Measurements from ENCODE around the gene GTPBP2.

The GTPBP2 gene, protein sequence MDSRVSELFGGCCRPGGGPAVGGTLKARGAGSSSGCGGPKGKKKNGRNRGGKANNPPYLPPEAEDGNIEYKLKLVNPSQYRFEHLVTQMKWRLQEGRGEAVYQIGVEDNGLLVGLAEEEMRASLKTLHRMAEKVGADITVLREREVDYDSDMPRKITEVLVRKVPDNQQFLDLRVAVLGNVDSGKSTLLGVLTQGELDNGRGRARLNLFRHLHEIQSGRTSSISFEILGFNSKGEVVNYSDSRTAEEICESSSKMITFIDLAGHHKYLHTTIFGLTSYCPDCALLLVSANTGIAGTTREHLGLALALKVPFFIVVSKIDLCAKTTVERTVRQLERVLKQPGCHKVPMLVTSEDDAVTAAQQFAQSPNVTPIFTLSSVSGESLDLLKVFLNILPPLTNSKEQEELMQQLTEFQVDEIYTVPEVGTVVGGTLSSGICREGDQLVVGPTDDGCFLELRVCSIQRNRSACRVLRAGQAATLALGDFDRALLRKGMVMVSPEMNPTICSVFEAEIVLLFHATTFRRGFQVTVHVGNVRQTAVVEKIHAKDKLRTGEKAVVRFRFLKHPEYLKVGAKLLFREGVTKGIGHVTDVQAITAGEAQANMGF

DNA sequence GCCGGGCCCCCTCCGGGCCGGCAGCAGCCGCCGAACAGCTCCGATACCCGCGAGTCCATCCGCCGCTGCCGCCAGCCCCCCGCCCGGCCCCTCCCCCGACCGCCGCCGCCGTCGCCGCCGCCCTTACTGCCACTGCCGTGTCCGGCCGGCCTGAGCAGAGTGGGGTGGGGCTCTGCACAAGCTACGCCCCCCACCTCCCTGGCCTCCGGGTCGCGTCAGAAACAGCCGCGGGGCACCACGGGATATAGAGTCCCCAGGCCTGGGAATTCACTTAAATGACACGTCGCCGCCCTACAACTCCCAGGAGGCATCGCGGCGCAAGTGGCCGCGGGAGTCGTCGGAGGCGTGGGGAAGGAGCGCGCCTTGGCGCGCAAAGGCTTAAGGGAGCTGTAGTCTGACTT is at the start of gene GTPBP2:
TSS of gene GTPBP2 (minus strand) at position 161 of the 401 bp plus-strand sequence. CDS start at position 59, 102 bp downstream.
- Mint-ChIP-seq H3K27ac (peak within 1 kb of the TSS; percentile 97), H3K27me3 (no peaks in the 10 kb centered on the region), H3K9me3 (ENCODE audit: low read depth) (no peaks in the 10 kb centered on the region), H3K4me3 (peak within 1 kb of the TSS; percentile 98), H3K4me1 (ENCODE audit: low read depth) (peaks cover 34% of the 10 kb centered on the region), H3K36me3 (peaks cover 3% of the 10 kb centered on the region)

DNA sequence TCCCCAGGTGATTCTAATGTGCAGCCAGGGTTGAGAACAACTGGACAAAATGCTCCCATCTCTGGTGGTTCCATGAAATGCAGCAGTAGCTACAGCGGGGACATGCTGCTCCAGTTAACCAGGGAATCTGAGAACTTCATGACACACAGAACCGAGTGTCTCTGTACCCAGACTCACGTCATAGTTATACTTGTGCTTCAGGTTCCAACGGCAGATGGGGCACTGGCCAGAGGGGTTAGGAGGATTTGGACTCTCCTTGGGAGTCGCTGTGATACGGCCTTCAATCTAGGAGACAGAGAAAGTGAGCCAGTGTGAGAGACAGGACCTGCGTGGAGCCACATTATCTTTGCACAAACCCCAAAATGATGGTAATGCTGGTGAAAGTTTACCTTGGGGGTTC is 49.3 kb upstream of the GTPBP2 start:
- no peaks in the 10 kb centered on the region for H3K36me3 Mint-ChIP-seq

DNA sequence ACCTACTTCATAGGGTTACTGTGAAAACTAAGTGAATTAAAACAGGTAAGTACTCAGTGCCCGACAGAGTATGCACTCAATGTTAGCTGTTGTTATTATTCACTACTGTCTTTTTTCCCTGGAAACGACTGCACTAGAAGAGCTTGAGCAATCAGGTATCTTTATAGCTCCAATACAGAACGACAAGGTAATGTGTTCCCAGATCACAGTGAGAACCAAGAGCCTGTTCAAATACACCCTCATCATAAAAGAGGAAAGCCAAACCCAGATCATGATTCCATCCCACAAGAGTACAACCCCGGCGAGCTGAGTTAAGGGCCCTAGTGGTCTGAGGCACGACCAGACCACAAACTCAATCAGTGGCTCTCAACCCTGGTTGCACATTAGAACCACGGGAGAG is 48.7 kb upstream of the GTPBP2 start:
- Mint-ChIP-seq H3K4me3 (no peak overlapping the region), H3K27me3 (no peaks in the 10 kb centered on the region), H3K9me3 (ENCODE audit: low read depth) (no peaks in the 10 kb centered on the region), H3K27ac (no peak overlapping the region), H3K36me3 (no peaks in the 10 kb centered on the region), H3K4me1 (ENCODE audit: low read depth) (peaks cover 7% of the 10 kb centered on the region)

More for the DNA sequence above, 49.3 kb upstream of the GTPBP2 start:
- H3K27me3 Mint-ChIP-seq = no peaks in the 10 kb centered on the region
- H3K27ac Mint-ChIP-seq = no peak overlapping the region
- no peak overlapping the region for H3K4me3 Mint-ChIP-seq
- peaks cover 13% of the 10 kb centered on the region for H3K4me1 Mint-ChIP-seq (ENCODE audit: low read depth)
- no peaks in the 10 kb centered on the region for H3K9me3 Mint-ChIP-seq (ENCODE audit: low read depth)

DNA sequence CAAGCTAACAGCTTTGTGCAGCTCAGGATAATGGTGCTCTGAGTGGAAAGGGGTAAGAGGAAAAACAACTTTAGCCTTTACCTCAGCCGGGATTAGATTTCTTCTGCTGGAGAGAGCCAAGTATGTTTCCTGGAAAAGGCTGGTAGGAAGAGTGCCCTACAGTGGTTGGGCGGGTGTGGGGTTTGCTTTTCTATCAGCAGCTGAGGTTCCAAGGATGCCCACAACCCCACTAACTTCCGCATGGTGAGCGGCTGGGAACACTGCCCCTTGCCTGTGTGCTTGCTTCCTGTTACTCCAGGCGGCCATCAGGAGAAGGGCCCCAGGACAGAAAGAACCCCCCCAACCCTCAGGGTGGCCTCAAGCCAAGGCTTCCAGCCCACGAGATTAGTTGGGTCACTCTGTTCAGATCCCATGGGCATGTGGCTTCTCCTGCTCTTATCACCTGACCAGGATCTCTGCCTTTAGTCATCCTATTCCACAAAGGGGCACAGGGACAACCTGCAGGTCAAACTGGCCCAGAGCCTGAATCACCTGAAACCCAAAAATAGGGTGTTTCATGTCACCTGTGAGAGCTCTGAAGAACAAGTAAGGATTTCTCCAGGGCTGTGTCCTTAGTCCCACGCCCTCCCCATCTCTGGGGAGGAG is 48.0 kb upstream of the GTPBP2 start:
- no peak overlapping the region for H3K4me3 Mint-ChIP-seq
- no peaks in the 10 kb centered on the region for H3K36me3 Mint-ChIP-seq
- peaks cover 3% of the 10 kb centered on the region for H3K4me1 Mint-ChIP-seq (ENCODE audit: low read depth)
- H3K27ac Mint-ChIP-seq = no peak overlapping the region
- no peaks in the 10 kb centered on the region for H3K27me3 Mint-ChIP-seq
- H3K9me3 Mint-ChIP-seq (ENCODE audit: low read depth) = no peaks in the 10 kb centered on the region

DNA sequence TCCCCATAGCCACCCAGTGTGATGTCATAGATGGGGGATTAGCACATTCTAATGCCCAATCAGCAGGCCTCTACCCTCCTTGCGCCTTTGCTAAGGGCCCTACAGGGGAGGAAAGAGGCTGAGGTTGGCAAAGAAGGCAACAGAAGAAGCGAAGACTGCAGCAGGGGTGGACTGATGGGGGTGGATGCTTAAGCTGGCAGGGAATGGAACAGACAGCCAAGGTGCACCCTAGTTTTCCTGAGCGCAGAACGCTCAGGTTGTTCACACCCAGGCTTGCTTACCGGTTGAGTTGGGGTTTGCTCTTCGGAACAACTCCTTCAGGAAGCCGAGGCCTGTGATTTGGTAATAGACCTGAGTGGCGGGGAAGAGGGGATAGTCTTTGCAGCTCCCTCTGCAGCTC is 45.9 kb upstream of the GTPBP2 start:
- H3K27ac Mint-ChIP-seq = no peak overlapping the region
- H3K36me3 Mint-ChIP-seq = no peaks in the 10 kb centered on the region
- no peak overlapping the region for H3K4me3 Mint-ChIP-seq
- no peaks in the 10 kb centered on the region for H3K9me3 Mint-ChIP-seq (ENCODE audit: low read depth)
- no peaks in the 10 kb centered on the region for H3K27me3 Mint-ChIP-seq
- no peaks in the 10 kb centered on the region for H3K4me1 Mint-ChIP-seq (ENCODE audit: low read depth)

DNA sequence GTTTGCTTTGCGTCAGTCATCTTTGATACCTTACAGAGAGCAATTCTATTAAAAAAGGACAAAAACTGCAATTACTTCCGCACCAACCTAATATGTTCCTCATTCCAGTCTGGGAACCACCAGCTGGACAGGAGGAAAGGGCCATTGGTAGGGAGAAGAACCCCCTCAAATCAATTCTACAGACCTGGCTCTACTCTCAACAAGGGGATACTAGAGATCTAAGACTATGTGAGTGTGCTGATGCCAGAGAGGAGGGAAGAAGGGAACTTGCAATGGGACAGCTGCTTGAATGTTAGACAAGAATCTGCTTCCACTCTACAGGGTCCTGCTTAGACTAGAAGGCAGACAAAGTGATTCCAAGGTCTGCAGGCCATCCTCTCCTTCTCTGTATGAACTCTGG is 45.2 kb upstream of the GTPBP2 start:
- Mint-ChIP-seq H3K4me1 (ENCODE audit: low read depth) (no peaks in the 10 kb centered on the region), H3K36me3 (no peaks in the 10 kb centered on the region), H3K27me3 (no peaks in the 10 kb centered on the region), H3K4me3 (no peak overlapping the region), H3K9me3 (ENCODE audit: low read depth) (no peaks in the 10 kb centered on the region), H3K27ac (no peak overlapping the region)

DNA sequence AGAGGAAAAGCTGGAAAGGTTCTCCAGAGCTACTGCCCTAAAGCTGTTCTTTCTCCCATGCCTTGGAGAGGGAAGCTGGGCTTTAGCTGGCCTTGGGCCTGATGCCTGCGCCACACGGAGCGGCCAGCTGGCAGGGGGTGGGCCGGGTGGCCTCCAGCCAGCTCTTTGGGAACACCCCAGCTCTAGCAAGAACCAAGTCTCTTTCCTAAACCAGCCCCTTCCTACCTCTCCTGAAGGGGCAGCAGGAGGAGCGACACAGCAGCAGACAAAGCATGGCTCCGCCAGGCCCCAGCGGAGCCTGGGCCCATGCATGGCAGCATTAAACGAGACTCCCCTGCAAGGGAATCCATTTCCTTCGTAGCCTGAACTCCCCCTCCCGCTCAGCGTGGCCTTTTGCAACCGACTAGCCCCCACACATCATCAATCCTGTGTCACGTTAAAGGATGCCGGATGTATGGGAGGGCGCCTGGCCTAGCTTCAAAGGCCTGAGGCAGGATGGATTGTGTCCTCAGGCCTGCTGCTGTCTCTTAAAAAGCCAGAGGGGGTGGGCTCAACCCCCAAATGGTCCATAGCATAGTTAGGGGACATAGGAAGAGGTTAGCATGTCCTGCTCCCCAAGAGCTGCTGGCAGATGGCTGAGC is 44.5 kb upstream of the GTPBP2 start:
- Mint-ChIP-seq H3K36me3 (no peaks in the 10 kb centered on the region), H3K4me1 (ENCODE audit: low read depth) (peaks cover 2% of the 10 kb centered on the region), H3K4me3 (no peak overlapping the region), H3K9me3 (ENCODE audit: low read depth) (no peaks in the 10 kb centered on the region), H3K27me3 (no peaks in the 10 kb centered on the region), H3K27ac (no peak overlapping the region)

DNA sequence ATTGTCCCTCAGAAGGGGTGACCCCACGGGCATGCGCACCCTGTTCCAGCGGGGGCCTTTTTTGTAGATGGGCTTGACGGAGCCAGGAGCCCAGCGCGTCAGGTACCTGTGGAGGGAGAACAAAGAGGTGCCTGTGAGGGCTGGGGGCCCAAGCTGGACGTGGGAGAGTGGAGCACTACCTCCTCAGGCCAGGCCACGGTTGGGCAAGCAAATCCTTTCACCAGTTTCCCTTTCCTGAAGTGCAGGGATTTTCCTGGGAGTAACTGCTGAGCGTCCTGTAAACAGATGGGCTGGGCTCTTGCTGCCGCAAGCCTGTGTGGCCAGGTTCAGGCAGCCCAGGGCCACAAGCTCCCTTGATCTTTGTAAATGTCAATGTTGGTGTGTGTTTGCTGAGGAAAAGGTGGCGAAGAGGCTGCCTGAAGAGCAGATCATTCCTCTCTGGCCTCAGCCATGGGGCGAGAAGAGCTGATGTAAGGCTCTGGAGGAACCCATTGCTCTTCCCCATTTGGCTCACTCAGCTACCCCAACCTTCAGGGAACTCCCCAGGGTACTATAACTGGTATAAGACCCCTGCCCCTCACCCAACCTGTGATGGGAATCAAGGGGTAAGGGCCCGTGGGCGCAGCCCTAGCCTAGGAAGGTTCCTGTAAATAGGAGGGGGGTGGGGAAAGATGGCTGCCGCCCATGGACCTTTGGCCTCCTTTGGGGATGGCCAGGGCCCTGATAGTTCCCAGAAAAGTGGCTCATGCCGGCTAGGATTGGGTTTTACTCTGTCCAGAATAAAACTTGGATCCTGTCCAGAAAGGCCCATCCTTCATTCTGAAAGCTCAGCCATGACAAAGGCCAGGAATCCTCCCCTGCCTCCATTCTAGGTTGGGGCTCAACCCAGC is 43.0 kb upstream of the GTPBP2 start:
- no peaks in the 10 kb centered on the region for H3K36me3 Mint-ChIP-seq
- no peak overlapping the region for H3K27ac Mint-ChIP-seq
- H3K4me3 Mint-ChIP-seq = no peak overlapping the region
- peaks cover 13% of the 10 kb centered on the region for H3K4me1 Mint-ChIP-seq (ENCODE audit: low read depth)
- H3K27me3 Mint-ChIP-seq = no peaks in the 10 kb centered on the region
- no peaks in the 10 kb centered on the region for H3K9me3 Mint-ChIP-seq (ENCODE audit: low read depth)

DNA sequence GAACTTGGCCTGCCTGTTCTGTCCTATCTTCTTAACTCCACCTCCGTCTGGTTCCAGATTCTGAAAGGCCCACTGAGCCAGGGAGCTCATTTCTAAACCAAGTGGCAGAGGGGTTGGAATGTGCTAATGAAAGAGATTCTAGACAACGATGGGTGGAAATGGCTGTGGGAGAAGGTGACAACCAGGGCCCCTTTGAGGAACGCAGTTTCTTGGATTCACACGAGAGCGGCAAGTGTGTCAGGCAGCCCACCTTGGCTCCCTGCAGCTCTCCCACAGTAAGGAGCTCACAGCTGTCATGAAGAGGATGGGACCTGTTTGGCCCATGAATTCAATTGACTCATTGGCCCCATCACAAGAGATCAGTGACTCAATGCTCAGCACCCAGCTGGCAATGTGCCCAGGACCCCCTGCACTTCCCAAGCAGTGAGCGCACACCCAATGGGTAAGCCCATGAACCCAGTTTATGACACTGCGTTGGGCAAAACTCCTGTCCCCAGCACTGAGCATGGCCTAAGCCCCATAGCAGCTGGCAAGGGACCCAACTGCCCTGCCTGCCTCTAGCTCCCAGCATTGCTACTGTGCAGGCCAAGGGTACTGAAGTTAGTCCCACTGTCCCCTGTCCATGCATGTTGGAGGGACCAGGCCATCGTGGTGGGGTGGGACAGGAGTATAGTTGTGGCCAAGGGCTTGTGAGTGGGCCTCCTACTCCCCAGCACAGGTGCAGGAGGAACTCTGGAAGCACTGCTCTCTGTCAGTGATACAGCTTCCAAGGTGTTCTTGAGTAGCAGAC is 42.1 kb upstream of the GTPBP2 start:
- H3K27me3 Mint-ChIP-seq = no peaks in the 10 kb centered on the region
- H3K36me3 Mint-ChIP-seq = no peaks in the 10 kb centered on the region
- H3K4me3 Mint-ChIP-seq = no peak overlapping the region
- peaks cover 15% of the 10 kb centered on the region for H3K4me1 Mint-ChIP-seq (ENCODE audit: low read depth)
- no peaks in the 10 kb centered on the region for H3K9me3 Mint-ChIP-seq (ENCODE audit: low read depth)
- H3K27ac Mint-ChIP-seq = no peak overlapping the region

DNA sequence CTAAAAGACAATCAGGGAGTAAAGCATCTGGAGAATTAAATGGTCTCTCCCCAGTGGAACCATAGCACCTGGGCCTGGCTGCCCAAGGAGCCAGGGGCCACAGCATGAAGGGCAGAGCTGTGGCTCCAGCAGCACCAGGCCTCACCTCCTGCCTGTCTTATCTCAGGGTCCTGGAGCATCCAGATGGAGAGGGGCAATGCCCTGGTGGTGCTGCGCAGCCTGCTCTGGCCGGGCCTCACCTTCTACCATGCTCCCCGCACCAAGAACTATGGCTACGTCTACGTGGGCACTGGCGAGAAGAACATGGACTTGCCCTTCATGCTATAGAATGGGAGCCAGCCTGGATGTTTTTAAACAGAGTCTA is 41.5 kb upstream of the GTPBP2 start:
- peak overlapping the region; percentile 16 for H3K27ac Mint-ChIP-seq
- H3K4me1 Mint-ChIP-seq (ENCODE audit: low read depth) = peaks cover 15% of the 10 kb centered on the region
- H3K9me3 Mint-ChIP-seq (ENCODE audit: low read depth) = no peaks in the 10 kb centered on the region
- no peak overlapping the region for H3K4me3 Mint-ChIP-seq
- no peaks in the 10 kb centered on the region for H3K36me3 Mint-ChIP-seq
- no peaks in the 10 kb centered on the region for H3K27me3 Mint-ChIP-seq

DNA sequence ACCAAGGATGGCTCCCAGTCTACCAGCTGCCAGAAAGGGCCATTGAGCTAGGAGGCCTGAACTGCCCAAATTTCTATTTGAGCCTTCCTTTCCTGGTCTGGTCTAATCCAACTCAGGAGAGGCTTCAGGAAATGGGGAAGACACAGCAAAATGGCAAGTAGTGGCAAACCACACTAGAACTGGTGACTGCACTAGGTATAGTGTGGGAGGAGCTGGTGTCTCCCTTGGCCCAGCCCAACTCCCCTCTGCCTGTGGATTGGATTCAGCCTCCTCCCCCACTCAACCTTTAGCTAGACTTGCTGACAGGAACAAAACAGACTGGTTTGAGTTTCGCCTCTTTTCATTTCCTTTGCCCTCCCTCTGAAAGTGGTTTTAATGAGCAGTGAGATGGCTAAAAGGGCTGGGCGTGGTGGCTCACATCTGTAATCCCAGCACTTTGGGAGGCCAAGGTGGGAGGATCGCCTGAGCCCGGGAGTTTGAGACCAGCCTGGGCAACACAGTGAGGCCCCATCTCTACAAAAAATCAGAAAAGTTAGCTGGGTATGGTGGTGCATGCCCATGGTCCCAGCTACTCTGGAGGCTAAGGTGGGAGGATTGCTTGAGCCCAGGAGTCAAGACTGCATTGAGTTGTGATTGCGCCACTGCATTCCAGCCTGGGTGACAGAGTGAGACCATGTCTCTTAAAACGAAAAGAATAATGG is 41.0 kb upstream of the GTPBP2 start:
- no peaks in the 10 kb centered on the region for H3K9me3 Mint-ChIP-seq (ENCODE audit: low read depth)
- H3K27ac Mint-ChIP-seq = peak overlapping the region; percentile 16
- H3K27me3 Mint-ChIP-seq = no peaks in the 10 kb centered on the region

DNA sequence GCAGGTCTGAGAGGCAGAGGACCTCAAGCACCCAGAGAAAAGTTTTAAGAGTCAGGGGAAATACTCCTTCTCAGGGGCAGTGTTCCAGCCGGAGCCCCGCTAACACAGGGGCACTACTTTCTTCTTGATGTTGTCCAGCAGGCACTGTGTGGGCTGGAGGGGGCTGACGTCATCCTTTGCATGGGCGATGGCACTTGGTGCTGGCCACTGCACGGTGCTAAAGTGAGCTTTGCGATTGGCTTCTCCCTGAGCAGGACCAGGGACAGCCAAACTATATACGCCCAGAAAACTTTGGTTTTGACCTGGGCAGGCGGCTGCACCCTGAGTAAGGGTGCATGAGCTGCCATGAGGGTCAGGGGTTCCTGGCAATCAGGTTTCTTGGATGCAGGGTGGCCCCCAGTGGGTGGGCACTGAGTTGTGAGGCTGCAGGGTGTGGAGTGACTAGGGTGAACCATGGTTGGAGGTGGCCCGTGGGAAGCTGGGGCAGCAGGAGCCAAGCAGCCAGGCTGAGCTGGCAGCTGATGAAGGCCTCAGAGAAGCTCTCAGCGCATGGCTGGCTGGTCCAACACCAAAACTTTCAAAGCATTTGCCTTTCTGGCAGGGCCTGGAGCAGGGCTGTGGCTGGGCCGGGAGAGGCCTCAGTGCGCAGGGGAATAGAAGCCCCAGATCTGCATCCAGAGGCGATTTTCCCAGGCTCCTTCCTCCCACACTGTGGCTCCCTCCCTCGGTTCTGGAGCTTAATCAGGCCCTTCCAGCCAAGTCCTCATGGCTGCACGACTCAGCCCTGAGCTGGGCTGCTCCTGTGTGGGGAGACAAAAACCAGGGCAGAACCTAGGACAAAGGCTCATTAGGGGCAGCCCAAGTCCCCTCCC is 40.2 kb upstream of the GTPBP2 start:
- peaks cover 15% of the 10 kb centered on the region for H3K4me1 Mint-ChIP-seq (ENCODE audit: low read depth)
- H3K27ac Mint-ChIP-seq = no peak overlapping the region
- H3K36me3 Mint-ChIP-seq = no peaks in the 10 kb centered on the region
- H3K27me3 Mint-ChIP-seq = no peaks in the 10 kb centered on the region
- H3K4me3 Mint-ChIP-seq = no peak overlapping the region
- H3K9me3 Mint-ChIP-seq (ENCODE audit: low read depth) = no peaks in the 10 kb centered on the region

More for the DNA sequence above, 41.0 kb upstream of the GTPBP2 start:
- H3K36me3 Mint-ChIP-seq = no peaks in the 10 kb centered on the region
- no peak overlapping the region for H3K4me3 Mint-ChIP-seq
- peaks cover 15% of the 10 kb centered on the region for H3K4me1 Mint-ChIP-seq (ENCODE audit: low read depth)

Data from activated naive CD8-positive, alpha-beta T cell (primary cell).